Esophagus muscularis mucosa (tissue), 3 donors: ENCODE results near the gene TOP2A.

Experiments
- POLR2A ChIP-seq: fragments of 450-650 bp; IDR thresholded peaks from one replicate; pipeline ENCODE4 v1.6.1; 2017; ENCODE audit warnings: antibody characterized with exemption, moderate library complexity, mild to moderate bottlenecking, low read depth
- POLR2AphosphoS5 ChIP-seq, 2 donors: sonication (generic); formaldehyde crosslinking; IDR thresholded peaks; one replicate each; pipeline ENCODE4 v1.6.1; 2017; ENCODE audit warnings: antibody characterized with exemption in 2 of 2
- TF ChIP-seq, protein P1 (sequence below), 3 experiments: fragments of 200-600 bp in 2 of 3; fragments of 450-650 bp in 1 of 3; sonication (generic) in 2 of 3; IDR thresholded peaks; one replicate each; pipeline ENCODE4 v1.5.1; 2017 to 2019; ENCODE audit warnings: antibody characterized with exemption in 3 of 3, mild to moderate bottlenecking in 2 of 3, moderate library complexity in 1 of 3

GRCh38 chr17:40348562-40349476, 68.9 kb downstream of the TOP2A start:
- TF ChIP-seq POLR2A (no peak), POLR2AphosphoS5 (IDR thresholded peaks at IDR 0.05) (no peak)
- TF ChIP-seq, protein P1, sequence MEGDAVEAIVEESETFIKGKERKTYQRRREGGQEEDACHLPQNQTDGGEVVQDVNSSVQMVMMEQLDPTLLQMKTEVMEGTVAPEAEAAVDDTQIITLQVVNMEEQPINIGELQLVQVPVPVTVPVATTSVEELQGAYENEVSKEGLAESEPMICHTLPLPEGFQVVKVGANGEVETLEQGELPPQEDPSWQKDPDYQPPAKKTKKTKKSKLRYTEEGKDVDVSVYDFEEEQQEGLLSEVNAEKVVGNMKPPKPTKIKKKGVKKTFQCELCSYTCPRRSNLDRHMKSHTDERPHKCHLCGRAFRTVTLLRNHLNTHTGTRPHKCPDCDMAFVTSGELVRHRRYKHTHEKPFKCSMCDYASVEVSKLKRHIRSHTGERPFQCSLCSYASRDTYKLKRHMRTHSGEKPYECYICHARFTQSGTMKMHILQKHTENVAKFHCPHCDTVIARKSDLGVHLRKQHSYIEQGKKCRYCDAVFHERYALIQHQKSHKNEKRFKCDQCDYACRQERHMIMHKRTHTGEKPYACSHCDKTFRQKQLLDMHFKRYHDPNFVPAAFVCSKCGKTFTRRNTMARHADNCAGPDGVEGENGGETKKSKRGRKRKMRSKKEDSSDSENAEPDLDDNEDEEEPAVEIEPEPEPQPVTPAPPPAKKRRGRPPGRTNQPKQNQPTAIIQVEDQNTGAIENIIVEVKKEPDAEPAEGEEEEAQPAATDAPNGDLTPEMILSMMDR (IDR thresholded peaks at IDR 0.05): no peak
